HG03095 (cell line): ENCODE data around the gene PAN2.
"Not testable (repeated sequence)": the region's sequence is repeated elsewhere in the genome, so short reads cannot be mapped to it uniquely, and the experiment has no call there.

Experiments
- ATAC-seq: cut with Tn5 transposase; IDR thresholded peaks from one replicate; pipeline ENCODE4 v1.9.1; 2021; ENCODE audit warnings: moderate library complexity; ENCODE audit not compliant: unreplicated experiment

PAN2 gene

DNA sequence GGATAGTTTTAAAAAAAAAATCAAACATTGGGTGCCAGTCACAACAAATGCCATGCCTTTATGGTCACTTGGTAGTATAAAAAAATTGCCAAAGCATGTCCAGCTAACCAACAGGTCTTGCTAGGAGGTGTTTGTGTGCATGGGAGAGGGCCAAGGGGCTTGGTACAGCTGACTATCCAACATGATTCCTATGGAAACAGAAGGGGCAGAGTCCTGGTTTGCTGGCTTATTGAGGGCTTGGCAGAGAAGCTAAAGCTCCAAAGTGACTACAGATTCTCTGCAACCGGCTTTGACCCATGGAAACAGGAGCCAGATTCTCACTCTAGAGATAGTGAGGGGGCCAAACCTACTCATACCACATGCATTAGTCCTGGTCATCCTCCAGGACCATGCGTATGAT, 61.3 kb downstream of the PAN2 start:
- not testable (repeated sequence) for ATAC-seq

DNA sequence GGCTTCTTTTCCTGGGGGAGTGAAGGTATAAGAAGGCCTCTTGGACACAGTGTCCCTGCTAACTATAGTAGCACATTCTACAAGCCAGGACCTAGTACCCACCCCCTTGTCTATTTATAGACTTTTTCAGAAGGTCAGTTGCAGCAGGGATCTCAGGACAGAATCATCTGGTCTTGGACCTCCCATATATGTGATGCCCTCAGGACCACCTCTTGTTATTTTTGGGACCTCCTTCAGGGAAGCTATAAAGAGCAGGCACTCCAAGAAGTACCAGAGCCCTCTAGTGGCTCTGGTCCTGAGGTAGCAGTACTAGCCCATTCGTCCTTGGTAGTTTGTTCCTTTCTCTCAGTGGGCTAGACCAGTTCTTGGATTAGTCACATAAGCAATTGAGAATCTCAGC, 62.8 kb downstream of the PAN2 start:
- no peak for ATAC-seq

DNA sequence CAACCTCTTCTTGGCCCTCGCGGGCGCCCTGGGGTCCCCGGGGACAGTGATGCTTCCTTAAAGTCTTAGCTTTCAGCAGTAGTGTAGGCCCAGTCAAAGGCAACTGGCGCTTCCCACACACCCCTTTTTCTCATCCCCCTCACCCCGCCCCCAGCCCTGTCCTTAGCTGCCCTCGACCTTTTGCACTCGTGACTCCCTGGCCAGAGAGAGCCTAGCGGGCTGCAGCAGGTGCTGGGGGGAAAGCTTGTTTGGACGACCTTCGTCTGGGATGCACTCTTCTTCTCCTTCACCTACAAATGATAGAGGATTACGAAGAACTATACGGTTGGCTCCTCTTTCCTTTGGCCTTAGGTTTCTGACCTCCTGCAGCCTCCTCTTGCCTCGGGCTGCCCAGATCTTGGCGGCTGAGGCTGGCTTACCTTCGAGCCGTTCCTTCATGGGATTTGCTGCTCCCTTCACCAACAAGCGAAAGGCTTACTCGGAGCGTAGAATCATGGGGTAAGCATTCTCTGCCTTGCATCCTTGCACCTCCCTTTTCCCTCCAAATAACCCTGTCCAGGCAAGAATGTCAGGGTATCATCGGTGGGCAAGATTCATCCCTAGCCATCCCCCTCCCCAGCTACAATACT, 66.2 kb downstream of the PAN2 start:
- ATAC-seq = peak; percentile 18

GRCh38 chr12:56266693-56267442, 66.9 kb downstream of the PAN2 start, which contains the start of gene COQ10A:
Gene COQ10A, plus strand, starts transcription at chr12:56266942. Its CDS starts 177 bp downstream, at chr12:56267119.
- ATAC-seq = peak; percentile 84
